ENCODE results near the gene NAB1. TPM values are rescaled to one million over a fixed set of nuclear protein-coding genes. Genes with fewer than 3 reads are reported as not detected.
"Not testable (repeated sequence)": the region's sequence is repeated elsewhere in the genome, so short reads cannot be mapped to it uniquely, and the experiment has no call there.

The NAB1 gene
- total RNA-seq, 2 experiments from 2014 or later: 21.9 to 28.9 TPM

- H3K4me1 Mint-ChIP-seq: peaks cover 14% of the 10 kb centered on the region
- peaks cover 30% of the 10 kb centered on the region for H3K36me3 Mint-ChIP-seq (ENCODE audit: low read depth)
- POLR2A ChIA-PET: no interaction called here
- CTCF ChIA-PET: interaction anchor here (0.9 to 1.8 kb wide), 3 partner anchors 9 to 205 kb away, joined by 3 to 7 read pairs (median 3); no protein-coding TSS in a partner anchor
- H3K4me3 Mint-ChIP-seq: no peak overlapping the region
- H3K9me3 Mint-ChIP-seq: no peaks in the 10 kb centered on the region
- DNase-seq: no peak
- H3K27ac Mint-ChIP-seq: no peak overlapping the region
- no peaks in the 10 kb centered on the region for H3K27me3 Mint-ChIP-seq
These were observed 34.9 kb downstream of the NAB1 start for GRCh38 chr2:190683802-190684201.

- no peak for DNase-seq
- CTCF ChIA-PET: no interaction called here
- POLR2A ChIA-PET: no interaction called here
These were observed 36.0 kb downstream of the NAB1 start for GRCh38 chr2:190684931-190685330.

DNA sequence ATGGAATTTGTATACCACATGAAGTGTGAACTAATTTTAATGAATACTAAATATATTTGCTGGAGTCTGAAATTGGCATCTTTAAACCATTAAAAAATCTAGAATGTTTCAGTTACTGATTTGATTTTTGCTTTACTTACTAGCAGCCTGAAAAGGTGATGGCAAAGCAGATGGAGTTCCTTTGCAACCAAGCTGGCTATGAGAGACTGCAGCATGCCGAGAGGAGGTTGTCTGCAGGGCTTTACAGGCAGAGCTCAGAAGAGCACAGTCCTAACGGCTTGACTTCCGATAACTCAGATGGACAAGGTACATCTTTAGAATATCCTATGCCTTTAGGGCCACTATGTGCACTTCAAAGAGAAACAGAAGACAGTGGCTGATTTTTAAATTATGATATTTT is 36.5 kb downstream of the NAB1 start:
- H3K27ac Mint-ChIP-seq: no peak overlapping the region
- peaks cover 1% of the 10 kb centered on the region for H3K4me1 Mint-ChIP-seq
- ChIA-PET CTCF (no interaction called here), POLR2A (no interaction called here)
- no peak overlapping the region for H3K4me3 Mint-ChIP-seq
- H3K9me3 Mint-ChIP-seq: no peaks in the 10 kb centered on the region
- DNase-seq: no peak
- no peaks in the 10 kb centered on the region for H3K27me3 Mint-ChIP-seq
- H3K36me3 Mint-ChIP-seq (ENCODE audit: low read depth): peaks cover 31% of the 10 kb centered on the region

More at GRCh38 chr2:190684931-190685330, 36.0 kb downstream of the NAB1 start:
- H3K36me3 Mint-ChIP-seq (ENCODE audit: low read depth): peaks cover 29% of the 10 kb centered on the region
- H3K4me1 Mint-ChIP-seq: peaks cover 5% of the 10 kb centered on the region
- no peak overlapping the region for H3K4me3 Mint-ChIP-seq
- H3K27ac Mint-ChIP-seq: no peak overlapping the region
- no peaks in the 10 kb centered on the region for H3K9me3 Mint-ChIP-seq
- no peaks in the 10 kb centered on the region for H3K27me3 Mint-ChIP-seq

- H3K27ac Mint-ChIP-seq: no peak overlapping the region
- peaks cover 10% of the 10 kb centered on the region for H3K4me1 Mint-ChIP-seq
- ChIA-PET POLR2A (no interaction called here), CTCF (interaction anchor here (0.5 to 1.5 kb wide), 6 partner anchors 8 to 930 kb away, joined by 3 to 5 read pairs (median 3); no protein-coding TSS in a partner anchor)
- no peaks in the 10 kb centered on the region for H3K27me3 Mint-ChIP-seq
- H3K4me3 Mint-ChIP-seq: no peak overlapping the region
- peaks cover 33% of the 10 kb centered on the region for H3K36me3 Mint-ChIP-seq (ENCODE audit: low read depth)
- H3K9me3 Mint-ChIP-seq: no peaks in the 10 kb centered on the region
- no peak for DNase-seq
These were observed 44.8 kb downstream of the NAB1 start for GRCh38 chr2:190693533-190694232.

DNA sequence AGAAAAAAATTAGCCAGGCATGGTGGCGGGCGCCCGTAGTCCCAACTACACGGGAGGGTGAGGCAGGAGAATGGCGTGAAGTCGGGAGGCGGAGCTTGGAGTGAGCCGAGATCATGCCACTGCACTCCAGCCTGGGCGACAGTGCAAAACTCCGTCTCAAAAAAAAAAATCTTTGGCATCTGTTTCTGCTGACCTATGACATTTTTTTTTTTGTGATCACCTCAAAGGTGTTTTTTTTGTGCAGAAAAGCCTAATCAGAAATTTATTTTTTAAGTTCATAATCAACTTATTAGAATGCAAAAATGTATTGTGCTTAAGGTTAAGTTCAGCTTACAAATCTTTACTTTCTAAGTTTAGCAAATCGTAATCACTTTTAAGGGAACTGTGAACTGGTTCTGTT is 45.6 kb downstream of the NAB1 start:
- DNase-seq: no peak
- ChIA-PET CTCF (interaction anchor here (1.0 to 1.2 kb wide), 3 partner anchors 11 to 31 kb away, joined by 3 to 4 read pairs (median 3); no protein-coding TSS in a partner anchor), POLR2A (no interaction called here)
- H3K36me3 Mint-ChIP-seq (ENCODE audit: low read depth): peaks cover 33% of the 10 kb centered on the region
- H3K4me3 Mint-ChIP-seq: no peak overlapping the region
- H3K4me1 Mint-ChIP-seq: peaks cover 10% of the 10 kb centered on the region
- H3K9me3 Mint-ChIP-seq: no peaks in the 10 kb centered on the region
- no peak overlapping the region for H3K27ac Mint-ChIP-seq
- H3K27me3 Mint-ChIP-seq: no peaks in the 10 kb centered on the region

DNA sequence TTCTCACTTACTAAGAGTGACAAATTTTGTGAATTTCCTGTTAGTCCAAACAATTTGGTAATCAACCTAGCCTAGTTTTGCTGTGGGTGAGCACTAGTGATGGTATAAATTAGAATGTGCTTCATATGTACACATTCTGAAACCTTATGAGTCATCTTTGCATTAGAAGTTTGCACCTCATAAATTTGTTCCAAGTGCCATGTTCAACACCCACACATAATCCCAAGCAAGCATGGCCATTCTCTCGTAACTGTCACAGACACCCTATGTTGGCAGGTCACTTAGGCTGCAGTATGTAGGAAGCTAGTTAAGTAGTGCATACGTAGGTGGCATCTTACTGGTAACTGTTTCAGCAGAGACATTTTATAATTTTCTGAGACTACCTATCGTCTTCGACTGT is 46.9 kb downstream of the NAB1 start:
- Mint-ChIP-seq H3K27me3 (no peaks in the 10 kb centered on the region), H3K27ac (no peak overlapping the region), H3K4me1 (peaks cover 10% of the 10 kb centered on the region), H3K9me3 (no peaks in the 10 kb centered on the region), H3K36me3 (ENCODE audit: low read depth) (peaks cover 25% of the 10 kb centered on the region), H3K4me3 (no peak overlapping the region)
- no peak for DNase-seq
- ChIA-PET POLR2A (no interaction called here), CTCF (interaction anchor here (1.0 kb wide), 1 partner anchor 16 kb away, joined by 3 read pairs; no protein-coding TSS in a partner anchor)

DNA sequence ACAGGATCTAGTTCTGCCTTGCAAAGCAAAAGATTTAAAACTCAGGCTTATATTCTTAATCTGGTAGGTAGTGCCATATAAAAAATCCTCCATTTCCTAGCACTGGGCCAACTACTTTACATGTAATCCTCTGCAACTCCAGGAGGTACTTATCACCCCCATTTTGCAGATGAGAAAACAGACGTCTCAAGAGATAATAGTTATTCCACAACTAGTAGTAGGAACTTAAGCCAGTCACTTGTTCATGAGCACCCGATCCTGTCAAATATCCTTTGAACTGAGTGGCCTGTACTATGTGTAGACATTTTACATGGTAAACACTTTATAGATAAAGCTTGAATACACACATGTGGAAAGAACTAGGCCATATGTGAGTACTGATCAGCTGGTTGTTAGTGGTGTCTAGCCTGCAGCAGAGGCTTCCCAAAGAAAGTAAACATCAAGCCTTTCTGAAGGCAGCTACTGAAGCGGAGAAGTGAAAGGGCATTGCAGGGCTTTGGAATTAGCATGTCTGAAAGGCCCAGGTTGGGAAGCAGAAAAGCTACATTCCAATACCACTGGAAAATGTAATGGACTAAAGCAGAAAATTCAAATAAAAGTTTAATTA is 48.0 kb downstream of the NAB1 start:
- Mint-ChIP-seq H3K36me3 (ENCODE audit: low read depth) (peaks cover 16% of the 10 kb centered on the region), H3K27ac (no peak overlapping the region), H3K9me3 (no peaks in the 10 kb centered on the region), H3K4me3 (no peak overlapping the region), H3K4me1 (peaks cover 10% of the 10 kb centered on the region), H3K27me3 (no peaks in the 10 kb centered on the region)
- CTCF ChIA-PET: interaction anchor here (2.5 kb wide), 1 partner anchor 12 kb away, joined by 6 read pairs; no protein-coding TSS in a partner anchor
- POLR2A ChIA-PET: no interaction called here
- DNase-seq: no peak

GRCh38 chr2:190697421-190697820 is 48.5 kb downstream of the NAB1 start:
- Mint-ChIP-seq H3K4me1 (peaks cover 10% of the 10 kb centered on the region), H3K36me3 (ENCODE audit: low read depth) (peaks cover 15% of the 10 kb centered on the region), H3K4me3 (no peak overlapping the region), H3K27ac (no peak overlapping the region), H3K9me3 (no peaks in the 10 kb centered on the region), H3K27me3 (no peaks in the 10 kb centered on the region)
- DNase-seq: no peak
- ChIA-PET CTCF (interaction anchor here (2.5 kb wide), 1 partner anchor 12 kb away, joined by 6 read pairs; no protein-coding TSS in a partner anchor), POLR2A (no interaction called here)

DNA sequence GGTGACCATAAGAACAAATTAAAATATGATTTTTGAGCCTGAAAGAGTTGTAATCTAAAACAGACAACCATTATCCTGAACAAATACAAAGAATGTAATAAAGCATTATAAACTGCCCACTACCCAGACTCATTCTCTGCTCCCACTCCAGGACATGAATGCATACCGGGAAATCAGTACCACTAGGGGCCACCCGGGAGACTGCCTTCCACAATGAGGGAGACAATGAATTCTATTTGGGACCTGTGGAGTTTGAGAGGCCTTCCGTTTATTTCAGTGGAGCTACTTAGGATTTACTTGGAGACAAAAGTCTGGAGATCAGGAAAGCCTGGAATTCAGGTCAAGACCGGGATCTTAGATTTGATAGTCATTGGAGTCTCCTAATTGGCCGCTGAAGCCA is 50.0 kb downstream of the NAB1 start:
- POLR2A ChIA-PET: no interaction called here
- H3K27ac Mint-ChIP-seq: no peak overlapping the region
- CTCF ChIA-PET: no interaction called here
- no peak for DNase-seq
- peaks cover 2% of the 10 kb centered on the region for H3K36me3 Mint-ChIP-seq (ENCODE audit: low read depth)
- no peaks in the 10 kb centered on the region for H3K27me3 Mint-ChIP-seq
- no peaks in the 10 kb centered on the region for H3K9me3 Mint-ChIP-seq
- H3K4me3 Mint-ChIP-seq: no peak overlapping the region
- peaks cover 6% of the 10 kb centered on the region for H3K4me1 Mint-ChIP-seq

- Mint-ChIP-seq H3K9me3 (no peaks in the 10 kb centered on the region), H3K36me3 (ENCODE audit: low read depth) (no peaks in the 10 kb centered on the region), H3K4me3 (no peak overlapping the region), H3K4me1 (no peaks in the 10 kb centered on the region), H3K27ac (no peak overlapping the region), H3K27me3 (no peaks in the 10 kb centered on the region)
- no peak for DNase-seq
- CTCF ChIA-PET: interaction anchor here (0.8 to 1.9 kb wide), 5 partner anchors 9 to 22 kb away, joined by 3 to 7 read pairs (median 4); no protein-coding TSS in a partner anchor
- POLR2A ChIA-PET: interaction anchor here (0.7 kb wide), 1 partner anchor 50 kb away, joined by 5 read pairs; no protein-coding TSS in a partner anchor
These were observed 52.7 kb downstream of the NAB1 start for GRCh38 chr2:190701586-190701985.

GRCh38 chr2:190705280-190705679 is 56.4 kb downstream of the NAB1 start:
- no peaks in the 10 kb centered on the region for H3K27me3 Mint-ChIP-seq
- H3K4me3 Mint-ChIP-seq: no peak overlapping the region
- no peak for DNase-seq
- no peak overlapping the region for H3K27ac Mint-ChIP-seq
- CTCF ChIA-PET: interaction anchor here (1.6 kb wide), 1 partner anchor 11 kb away, joined by 5 read pairs; no protein-coding TSS in a partner anchor
- POLR2A ChIA-PET: no interaction called here
- H3K4me1 Mint-ChIP-seq: peaks cover 5% of the 10 kb centered on the region
- H3K36me3 Mint-ChIP-seq (ENCODE audit: low read depth): no peaks in the 10 kb centered on the region
- H3K9me3 Mint-ChIP-seq: peaks cover 13% of the 10 kb centered on the region

DNA sequence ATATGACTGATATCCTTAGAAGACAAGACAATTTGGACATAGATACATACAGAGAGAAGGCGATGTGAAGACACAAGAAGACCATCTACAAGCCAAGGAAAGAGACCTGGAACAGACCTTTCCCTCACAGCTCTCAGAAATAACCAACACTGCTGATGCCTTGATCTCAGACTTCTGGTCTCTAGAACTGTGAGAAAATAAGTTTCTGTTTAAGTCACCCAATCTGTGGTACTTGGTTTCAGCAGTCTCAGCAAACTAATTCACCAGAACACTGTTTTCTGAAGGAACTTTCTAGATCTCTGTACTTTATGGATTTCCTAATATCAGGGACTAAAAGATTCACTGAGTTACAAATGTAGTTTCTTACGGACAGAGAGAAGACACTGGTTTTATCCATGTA is 58.8 kb downstream of the NAB1 start:
- H3K36me3 Mint-ChIP-seq (ENCODE audit: low read depth): no peaks in the 10 kb centered on the region
- DNase-seq: no peak
- no peak overlapping the region for H3K4me3 Mint-ChIP-seq
- CTCF ChIA-PET: interaction anchor here (0.9 kb wide), 1 partner anchor 12 kb away, joined by 3 read pairs; no protein-coding TSS in a partner anchor
- POLR2A ChIA-PET: no interaction called here
- peaks cover 16% of the 10 kb centered on the region for H3K9me3 Mint-ChIP-seq
- H3K27ac Mint-ChIP-seq: no peak overlapping the region
- peaks cover 5% of the 10 kb centered on the region for H3K4me1 Mint-ChIP-seq
- H3K27me3 Mint-ChIP-seq: no peaks in the 10 kb centered on the region

GRCh38 chr2:190708650-190709049 is 59.8 kb downstream of the NAB1 start:
- POLR2A ChIA-PET; H3K4me3 Mint-ChIP-seq; H3K27ac Mint-ChIP-seq; DNase-seq; H3K27me3 Mint-ChIP-seq; H3K4me1 Mint-ChIP-seq; H3K36me3 Mint-ChIP-seq (ENCODE audit: low read depth): not testable (repeated sequence)
- CTCF ChIA-PET: interaction anchor here (0.9 to 1.9 kb wide), 2 partner anchors 11 kb away, joined by 3 to 6 read pairs; no protein-coding TSS in a partner anchor
- peaks cover 16% of the 10 kb centered on the region for H3K9me3 Mint-ChIP-seq

Measured in activated CD4-positive, alpha-beta T cell treated with anti-CD3 and anti-CD28 coated beads, Interleukin-2, amount 10 ng/mL, durations not matched to agents 7 days and 5 days (primary cell).